GM12864 (cell line): ENCODE results near the gene BRMS1.

Experiments used
- DNase-seq: peaks from one replicate; pipeline ENCODE4 v3.0.0-alpha.2; 2011; ENCODE audit warnings: low read depth
- H3K4me3 ChIP-seq: 2 replicates; pipeline ENCODE4 v1.5.1; 2011; ENCODE audit warnings: mild to moderate bottlenecking, low read depth, low read length, control low read depth
- TF ChIP-seq, protein P1 (sequence below): IDR thresholded peaks from 2 replicates; pipeline ENCODE4 v1.5.1; 2011; ENCODE audit warnings: low read depth, mild to moderate bottlenecking, moderate library complexity, low read length, control low read depth, inconsistent platforms; ENCODE audit errors: missing control alignments

Gene BRMS1

DNA sequence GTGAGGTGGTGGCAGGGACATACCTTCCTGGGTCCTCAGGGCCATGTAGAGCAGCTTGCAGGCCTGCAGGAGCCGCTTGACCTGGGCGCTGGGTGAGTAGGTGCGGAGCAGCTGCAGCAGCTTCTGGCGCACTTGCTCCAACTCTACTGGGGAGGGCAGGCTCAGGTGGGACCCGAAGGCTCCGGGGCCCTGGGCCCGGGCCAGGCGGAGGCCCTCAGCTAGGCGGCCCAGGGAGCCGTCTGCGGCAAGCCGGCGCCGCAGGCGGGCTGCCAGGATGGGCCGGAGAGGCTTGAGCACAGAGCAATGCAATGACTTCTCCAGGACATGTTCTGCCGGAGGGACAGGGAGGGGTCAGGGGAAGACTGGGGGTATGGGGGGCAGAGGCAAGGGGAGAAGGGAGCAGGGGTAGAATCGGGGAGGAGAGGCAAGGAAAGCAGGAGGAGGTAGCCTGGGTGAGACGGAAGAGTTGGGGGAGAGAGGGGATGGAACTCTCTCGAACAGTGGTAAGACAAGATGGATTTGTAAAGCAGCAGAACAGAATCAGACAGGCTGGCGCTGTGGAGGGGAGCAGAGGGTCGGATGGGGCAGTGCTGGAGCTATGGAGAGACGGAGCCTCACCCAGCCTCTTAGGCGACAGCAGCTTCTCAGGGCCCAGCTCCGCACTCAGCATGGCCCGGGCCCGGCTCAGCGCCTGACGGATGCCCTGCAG, 10.9 kb downstream of the BRMS1 start:
- no peak overlapping the region for H3K4me3 ChIP-seq
- TF ChIP-seq, protein P1, sequence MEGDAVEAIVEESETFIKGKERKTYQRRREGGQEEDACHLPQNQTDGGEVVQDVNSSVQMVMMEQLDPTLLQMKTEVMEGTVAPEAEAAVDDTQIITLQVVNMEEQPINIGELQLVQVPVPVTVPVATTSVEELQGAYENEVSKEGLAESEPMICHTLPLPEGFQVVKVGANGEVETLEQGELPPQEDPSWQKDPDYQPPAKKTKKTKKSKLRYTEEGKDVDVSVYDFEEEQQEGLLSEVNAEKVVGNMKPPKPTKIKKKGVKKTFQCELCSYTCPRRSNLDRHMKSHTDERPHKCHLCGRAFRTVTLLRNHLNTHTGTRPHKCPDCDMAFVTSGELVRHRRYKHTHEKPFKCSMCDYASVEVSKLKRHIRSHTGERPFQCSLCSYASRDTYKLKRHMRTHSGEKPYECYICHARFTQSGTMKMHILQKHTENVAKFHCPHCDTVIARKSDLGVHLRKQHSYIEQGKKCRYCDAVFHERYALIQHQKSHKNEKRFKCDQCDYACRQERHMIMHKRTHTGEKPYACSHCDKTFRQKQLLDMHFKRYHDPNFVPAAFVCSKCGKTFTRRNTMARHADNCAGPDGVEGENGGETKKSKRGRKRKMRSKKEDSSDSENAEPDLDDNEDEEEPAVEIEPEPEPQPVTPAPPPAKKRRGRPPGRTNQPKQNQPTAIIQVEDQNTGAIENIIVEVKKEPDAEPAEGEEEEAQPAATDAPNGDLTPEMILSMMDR: no peak
- DNase-seq: no peak

DNA sequence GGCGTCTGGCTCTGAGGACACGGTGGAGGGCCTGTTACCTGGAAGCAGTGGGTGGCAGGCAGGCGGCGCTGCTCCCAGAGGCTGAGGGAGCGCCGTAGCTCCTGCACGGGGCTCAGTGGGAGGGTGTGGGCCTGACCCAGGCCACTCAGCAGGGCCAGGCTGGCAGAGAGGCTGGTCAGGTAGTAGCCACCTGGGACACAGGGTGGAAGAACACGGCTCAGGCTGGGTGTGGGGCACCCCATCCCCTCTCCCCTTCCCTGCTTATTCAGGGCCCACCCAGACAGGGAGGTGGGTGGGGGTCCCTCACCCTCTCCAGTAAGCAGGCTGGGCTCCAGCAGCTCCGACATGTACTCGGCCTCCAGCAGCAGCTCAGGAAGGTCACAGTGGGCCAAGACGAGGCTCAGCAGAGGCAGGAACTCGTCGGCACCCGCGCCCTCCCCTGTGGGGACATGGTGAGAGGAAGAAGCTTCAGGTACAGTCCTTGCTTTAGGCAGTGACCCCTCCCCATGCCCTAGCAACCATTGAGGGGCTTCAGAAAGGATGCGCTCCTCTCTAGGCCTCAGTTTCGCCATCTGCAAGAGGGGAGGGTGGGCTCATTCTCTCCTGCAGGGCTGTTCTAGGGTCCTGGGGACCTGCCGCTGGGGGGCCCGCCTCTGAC, 11.6 kb downstream of the BRMS1 start:
- H3K4me3 ChIP-seq: no peak overlapping the region
- TF ChIP-seq, protein P1: no peak
- DNase-seq: no peak

DNA sequence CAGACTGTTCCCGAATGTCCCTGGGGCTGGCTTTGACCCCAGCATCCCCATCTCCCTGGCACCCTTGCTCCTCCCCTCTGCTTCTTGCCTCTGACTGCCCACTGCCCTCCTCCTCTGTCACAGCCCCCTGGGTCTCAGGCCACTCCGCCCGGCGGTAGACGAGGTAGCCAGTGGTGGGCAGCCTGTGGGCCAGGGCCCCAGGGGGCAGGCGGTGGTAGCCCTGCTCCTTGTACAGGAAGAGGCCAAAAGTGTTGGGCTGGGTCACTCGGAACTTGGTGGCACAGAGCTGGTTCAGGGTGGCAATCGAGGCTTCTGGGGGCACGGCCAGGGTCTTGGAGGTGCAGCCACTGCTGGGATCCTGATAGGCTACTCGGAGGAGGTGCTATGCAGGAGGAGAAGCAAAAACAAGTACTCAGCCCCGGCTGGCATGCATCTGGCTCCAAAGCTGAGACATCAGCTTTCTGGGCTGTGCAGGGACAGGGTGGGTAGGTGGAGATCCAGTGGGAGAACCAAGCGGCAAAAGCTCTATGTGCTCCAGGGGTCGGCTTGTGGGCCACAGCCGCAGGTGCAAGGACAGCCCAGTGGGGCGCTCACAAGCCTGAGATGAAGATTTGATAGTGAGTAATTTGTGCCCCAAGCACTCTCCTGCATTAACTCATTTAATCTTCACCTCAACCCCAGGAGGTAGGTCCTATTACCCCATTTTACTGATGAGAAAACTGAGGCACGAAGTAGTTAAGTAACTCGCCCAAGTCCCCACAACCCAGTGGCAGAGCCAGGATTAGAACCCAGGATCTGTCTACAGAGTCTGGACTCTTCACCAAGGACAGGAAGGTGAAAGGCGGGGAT, 12.3 kb downstream of the BRMS1 start:
- TF ChIP-seq, protein P1: no peak
- no peak overlapping the region for H3K4me3 ChIP-seq
- DNase-seq: no peak

DNA sequence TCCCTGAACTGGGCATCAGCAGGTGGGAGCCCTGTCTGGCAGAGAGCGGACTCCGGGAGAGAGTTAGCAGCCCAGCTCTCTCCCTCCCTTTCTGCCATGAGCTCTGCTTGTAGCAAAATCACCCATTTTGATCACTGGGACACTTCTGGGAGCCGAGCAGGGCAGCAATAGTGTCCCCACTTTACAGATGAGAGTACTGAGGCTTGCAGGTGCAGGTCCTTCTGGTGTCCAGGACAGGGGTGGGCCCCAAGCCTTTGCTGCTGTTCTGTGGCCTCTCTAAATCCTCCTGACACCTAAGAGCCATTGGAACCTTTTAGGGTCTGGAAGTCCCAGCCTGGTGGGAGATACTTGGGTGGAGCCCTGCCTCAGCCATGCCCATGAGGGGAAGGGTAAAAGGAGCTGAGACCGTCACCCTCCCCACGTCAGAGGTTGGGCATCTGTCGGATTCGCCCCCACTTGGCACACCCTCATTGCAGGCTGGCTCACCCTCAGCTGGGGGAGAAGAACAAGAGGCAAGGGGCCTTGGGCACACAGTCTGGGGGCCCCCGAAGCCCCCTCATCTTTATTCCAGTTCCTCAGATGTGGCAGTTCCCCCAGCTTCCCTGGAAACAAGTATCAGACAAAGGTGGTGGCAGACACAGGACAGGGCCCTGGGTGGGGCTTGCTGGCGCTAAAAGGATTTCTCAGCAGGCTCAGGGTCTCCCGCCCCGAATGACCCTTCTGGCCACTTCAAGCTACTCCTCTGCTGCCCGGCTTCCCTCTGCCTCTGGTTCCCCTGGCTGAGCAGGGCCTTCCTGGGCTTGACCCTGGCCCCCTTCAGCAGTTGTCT, 13.1 kb downstream of the BRMS1 start:
- TF ChIP-seq, protein P1: no peak
- H3K4me3 ChIP-seq: no peak overlapping the region
- no peak for DNase-seq

DNA sequence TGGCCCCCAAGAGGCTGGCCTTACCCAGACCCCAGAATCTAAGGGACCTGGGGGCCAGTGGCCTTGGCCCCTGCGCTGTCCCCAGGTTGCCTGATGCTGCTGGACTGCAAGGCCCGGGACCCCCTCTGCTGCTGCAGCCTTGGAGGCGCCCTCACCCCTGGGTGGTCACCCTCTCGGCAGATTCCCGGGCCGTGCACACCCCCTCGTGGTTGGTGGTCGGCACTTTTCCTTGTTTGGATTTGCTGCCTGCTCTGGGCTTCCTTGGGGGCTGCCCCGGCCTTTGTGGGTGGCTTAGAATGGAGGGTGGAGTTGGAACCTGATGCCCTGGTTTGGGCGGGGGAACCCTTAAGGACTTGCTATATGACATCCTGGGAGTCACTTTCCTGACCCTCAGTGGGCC, 14.0 kb downstream of the BRMS1 start:
- no peak overlapping the region for H3K4me3 ChIP-seq
- DNase-seq: no peak
- TF ChIP-seq, protein P1: no peak

DNA sequence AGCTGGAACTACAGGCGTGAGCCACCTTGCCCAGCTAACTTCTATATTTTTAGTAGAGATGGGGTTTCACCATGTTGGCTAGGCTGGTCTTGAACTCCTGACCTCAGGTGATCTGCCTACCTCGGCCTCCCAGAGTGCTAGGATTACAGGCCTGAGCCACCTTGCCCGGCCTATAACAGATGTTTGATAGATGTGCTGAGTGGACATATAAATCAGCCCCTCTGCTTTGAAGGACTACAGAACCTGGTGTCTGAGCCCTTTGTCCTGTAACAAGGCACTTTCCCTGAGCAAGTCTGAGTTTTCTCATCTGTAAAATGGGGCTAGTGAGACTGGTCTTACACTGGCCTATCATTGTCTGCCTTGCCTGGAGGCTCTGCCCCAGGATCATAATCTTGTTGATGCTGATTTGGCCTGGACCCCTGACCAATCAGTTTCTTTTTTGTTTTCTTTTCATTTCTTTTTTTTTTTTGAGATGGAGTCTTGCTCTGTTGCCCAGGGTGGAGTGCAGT, 15.7 kb downstream of the BRMS1 start:
- no peak overlapping the region for H3K4me3 ChIP-seq
- TF ChIP-seq, protein P1: no peak
- DNase-seq: no peak
